OCI-LY7 (cell line): Measurements from ENCODE around the gene IGSF8. TPM values are rescaled to one million over a fixed set of nuclear protein-coding genes. Genes with fewer than 3 reads are reported as not detected.

ENCODE experiments used
- BruUV-seq: library from RNA; stranded (reverse); fragments of 400-500 nt; replicated peaks from 2 replicates; lab custom pipeline; 2021; lab: Mats Ljungman, UMichigan
- CTCF ChIA-PET: fragments of 300-600 bp; sonication (Branson Sonifier 250); formaldehyde crosslinking; loops from one replicate; lab custom pipeline; 2022; ENCODE audit warnings: antibody characterized with exemption; ENCODE audit not compliant: unreplicated experiment; lab: Charles Lee
- POLR2A ChIA-PET: fragments of 300-600 bp; sonication (Branson Sonifier 250); formaldehyde crosslinking; loops from one replicate; lab custom pipeline; 2022; ENCODE audit warnings: antibody characterized with exemption; lab: Charles Lee
- DNase-seq: peaks from one replicate; pipeline ENCODE4 v3.0.0-alpha.2; 2015; ENCODE audit warnings: low spot score
- H2AFZ ChIP-seq: fragments of 200-600 bp; sonication (generic), shearing (Covaris generic); 2 replicates; pipeline ENCODE4 v1.6.1; 2014; ENCODE audit warnings: mild to moderate bottlenecking, antibody characterized with exemption, low read length, moderate library complexity
- H3K27ac ChIP-seq: fragments of 200-600 bp; sonication (generic); 2 replicates; pipeline ENCODE4 v1.5.1; 2014; ENCODE audit warnings: mixed run types, low read depth, mild to moderate bottlenecking, moderate library complexity, low read length, inconsistent platforms; ENCODE audit not compliant: poor library complexity, severe bottlenecking
- H3K36me3 ChIP-seq: fragments of 200-600 bp; sonication (generic); 2 replicates; pipeline ENCODE4 v1.6.1; 2014; ENCODE audit warnings: mild to moderate bottlenecking, antibody characterized with exemption, low read length, moderate library complexity, mixed read lengths; ENCODE audit not compliant: insufficient read depth
- H3K4me1 ChIP-seq: fragments of 200-600 bp; sonication (generic); 2 replicates; pipeline ENCODE4 v1.5.1; 2014; ENCODE audit warnings: mild to moderate bottlenecking, low read length; ENCODE audit not compliant: insufficient read depth, poor library complexity, severe bottlenecking
- H3K4me2 ChIP-seq: fragments of 200-600 bp; sonication (generic); 2 replicates; pipeline ENCODE4 v1.6.1; 2014; ENCODE audit warnings: mild to moderate bottlenecking, low read length
- H3K4me3 ChIP-seq: fragments of 200-600 bp; sonication (generic); 2 replicates; pipeline ENCODE4 v1.5.1; 2014; ENCODE audit warnings: mild to moderate bottlenecking, low read depth, low read length; ENCODE audit not compliant: poor library complexity, severe bottlenecking
- H3K79me2 ChIP-seq: fragments of 200-600 bp; sonication (generic); 2 replicates; pipeline ENCODE4 v1.6.1; 2016; ENCODE audit warnings: low read depth, mild to moderate bottlenecking, low read length, moderate library complexity, mixed read lengths; ENCODE audit not compliant: insufficient read depth
- H3K9me2 ChIP-seq: fragments of 200-600 bp; sonication (generic); 2 replicates; pipeline ENCODE4 v1.6.1; 2016; ENCODE audit warnings: mild to moderate bottlenecking, low read length, mixed read lengths; ENCODE audit not compliant: insufficient read depth
- H3K9me3 ChIP-seq: fragments of 200-600 bp; sonication (generic); 2 replicates; pipeline ENCODE4 v1.6.1; 2014; ENCODE audit warnings: mild to moderate bottlenecking, mixed run types, low read length, mixed read lengths
- H4K20me1 ChIP-seq: fragments of 200-600 bp; sonication (generic); 2 replicates; pipeline ENCODE4 v1.6.1; 2014; ENCODE audit warnings: mild to moderate bottlenecking, antibody characterized with exemption, low read length, moderate library complexity, mixed read lengths; ENCODE audit not compliant: insufficient read depth
- EZH2phosphoT487 ChIP-seq: fragments of 200-600 bp; sonication (generic); IDR thresholded peaks from 2 replicates; pipeline ENCODE4 v1.6.1; 2018; ENCODE audit warnings: low read depth, borderline replicate concordance, mild to moderate bottlenecking, mixed run types, antibody characterized with exemption, low read length, moderate library complexity, mixed read lengths
- intact Hi-C: fragments of 100-400 bp; cut with micrococcal nuclease; formaldehyde crosslinking; loops from one replicate; pipeline ENCODE4 v1.10.0; 2022; ENCODE audit not compliant: unreplicated experiment
- total RNA-seq, 2 experiments: library from RNA; depleted of rRNA in 1 of 2; stranded (reverse); fragments of >200 nt in 1 of 2; shearing (Covaris generic) in 1 of 2; gene quantifications; 2 replicates each; pipeline ENCODE4 v1.2.3, GENCODE V29; 2014 to 2022
- TF ChIP-seq, protein P1 (sequence below): fragments of 200-600 bp; sonication (generic); conservative IDR thresholded peaks from 2 replicates; pipeline ENCODE4 v1.5.1; 2014; ENCODE audit warnings: mild to moderate bottlenecking, antibody characterized with exemption, low read length, moderate library complexity, mixed read lengths

IGSF8 gene
- total RNA-seq, 2 experiments from 2014 or later: 18.7 to 28.7 TPM

- Histone ChIP-seq H3K79me2 (no peaks in the 10 kb centered on the region), H3K4me3 (peak overlapping the region; percentile 50), H3K9me3 (no peaks in the 10 kb centered on the region), H3K4me1 (peaks cover 18% of the 10 kb centered on the region), H4K20me1 (no peaks in the 10 kb centered on the region), H3K36me3 (no peaks in the 10 kb centered on the region), H2AFZ (peak overlapping the region; percentile 99), H3K27ac (no peak overlapping the region), H3K9me2 (no peaks in the 10 kb centered on the region), H3K4me2 (peak overlapping the region; percentile 70)
- BruUV-seq: no TSS peak
- ChIA-PET CTCF (interaction anchor here (0.6 to 2.7 kb wide), 7 partner anchors 9 to 256 kb away, joined by 3 to 19 read pairs (median 4); partner anchors contain the start of genes KCNJ10, KCNJ9 and PIGM), POLR2A (interaction anchor here (0.6 to 3.4 kb wide), 4 partner anchors 13 to 1203 kb away, joined by 3 to 15 read pairs (median 4); no protein-coding TSS in a partner anchor)
- intact Hi-C loops: loop anchor here (1.0 kb wide), 1 partner anchor 32 kb away; no protein-coding TSS in a partner anchor
- TF ChIP-seq EZH2phosphoT487: no peak
- TF ChIP-seq, protein P1, sequence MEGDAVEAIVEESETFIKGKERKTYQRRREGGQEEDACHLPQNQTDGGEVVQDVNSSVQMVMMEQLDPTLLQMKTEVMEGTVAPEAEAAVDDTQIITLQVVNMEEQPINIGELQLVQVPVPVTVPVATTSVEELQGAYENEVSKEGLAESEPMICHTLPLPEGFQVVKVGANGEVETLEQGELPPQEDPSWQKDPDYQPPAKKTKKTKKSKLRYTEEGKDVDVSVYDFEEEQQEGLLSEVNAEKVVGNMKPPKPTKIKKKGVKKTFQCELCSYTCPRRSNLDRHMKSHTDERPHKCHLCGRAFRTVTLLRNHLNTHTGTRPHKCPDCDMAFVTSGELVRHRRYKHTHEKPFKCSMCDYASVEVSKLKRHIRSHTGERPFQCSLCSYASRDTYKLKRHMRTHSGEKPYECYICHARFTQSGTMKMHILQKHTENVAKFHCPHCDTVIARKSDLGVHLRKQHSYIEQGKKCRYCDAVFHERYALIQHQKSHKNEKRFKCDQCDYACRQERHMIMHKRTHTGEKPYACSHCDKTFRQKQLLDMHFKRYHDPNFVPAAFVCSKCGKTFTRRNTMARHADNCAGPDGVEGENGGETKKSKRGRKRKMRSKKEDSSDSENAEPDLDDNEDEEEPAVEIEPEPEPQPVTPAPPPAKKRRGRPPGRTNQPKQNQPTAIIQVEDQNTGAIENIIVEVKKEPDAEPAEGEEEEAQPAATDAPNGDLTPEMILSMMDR: peak; percentile 93
- DNase-seq: peak; percentile 62
Measured at GRCh38 chr1:160046494-160047110, 51.8 kb downstream of the IGSF8 start.

DNA sequence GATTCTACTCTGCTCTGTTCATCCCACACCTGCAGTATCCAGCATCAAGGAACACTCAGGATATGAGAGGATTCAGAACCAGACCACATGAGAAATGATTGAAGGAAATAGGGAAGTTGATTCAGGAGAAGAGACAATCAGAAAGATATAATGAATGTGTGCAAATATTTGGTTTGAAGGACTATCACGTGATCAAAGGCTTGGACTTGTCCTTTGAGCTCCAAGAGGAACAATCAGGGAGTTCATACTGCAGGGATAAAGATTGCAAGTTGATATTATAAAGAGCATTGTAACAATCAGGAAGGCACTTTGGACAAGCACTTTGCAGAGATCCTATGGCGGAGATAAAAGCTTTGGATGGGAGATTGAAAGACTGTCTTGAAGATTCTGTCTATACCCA lies 52.8 kb downstream of the IGSF8 start:
- no peak overlapping the region for H3K4me3 ChIP-seq
- H3K9me2 ChIP-seq: no peaks in the 10 kb centered on the region
- intact Hi-C loops: no loop called here
- no peak for TF ChIP-seq EZH2phosphoT487
- TF ChIP-seq, protein P1: no peak
- no peak overlapping the region for H3K4me2 ChIP-seq
- H3K36me3 ChIP-seq: no peaks in the 10 kb centered on the region
- CTCF ChIA-PET: interaction anchor here (0.9 to 2.7 kb wide), 4 partner anchors 8 to 40 kb away, joined by 3 to 19 read pairs (median 4); partner anchors contain the start of gene KCNJ9
- POLR2A ChIA-PET: interaction anchor here (0.6 to 3.4 kb wide), 2 partner anchors 15 to 36 kb away, joined by 3 to 15 read pairs; partner anchors contain the start of gene KCNJ9
- H3K9me3 ChIP-seq: no peaks in the 10 kb centered on the region
- no peaks in the 10 kb centered on the region for H4K20me1 ChIP-seq
- H3K27ac ChIP-seq: no peak overlapping the region
- H3K79me2 ChIP-seq: no peaks in the 10 kb centered on the region
- H3K4me1 ChIP-seq: peaks cover 18% of the 10 kb centered on the region
- no peak for DNase-seq
- BruUV-seq: no TSS peak
- H2AFZ ChIP-seq: no peak overlapping the region

GRCh38 chr1:160043543-160043942 lies 54.9 kb downstream of the IGSF8 start:
- TF ChIP-seq, protein P1: no peak
- no peak for TF ChIP-seq EZH2phosphoT487
- H4K20me1 ChIP-seq: no peaks in the 10 kb centered on the region
- DNase-seq: no peak
- H3K4me3 ChIP-seq: no peak overlapping the region
- BruUV-seq: no TSS peak
- H3K4me1 ChIP-seq: peaks cover 18% of the 10 kb centered on the region
- H3K9me3 ChIP-seq: no peaks in the 10 kb centered on the region
- ChIA-PET CTCF (no interaction called here), POLR2A (interaction anchor here (1.6 kb wide), 1 partner anchor 10 kb away, joined by 7 read pairs; no protein-coding TSS in a partner anchor)
- no peaks in the 10 kb centered on the region for H3K79me2 ChIP-seq
- intact Hi-C loops: no loop called here
- no peak overlapping the region for H3K27ac ChIP-seq
- no peaks in the 10 kb centered on the region for H3K36me3 ChIP-seq
- H2AFZ ChIP-seq: no peak overlapping the region
- no peaks in the 10 kb centered on the region for H3K9me2 ChIP-seq
- no peak overlapping the region for H3K4me2 ChIP-seq
